Sigmoid colon (tissue), 4 donors: Measurements from ENCODE around the gene SCYGR4.

Experiments used
- EP300 ChIP-seq, 4 donors: sonication (generic); formaldehyde crosslinking; IDR thresholded peaks; one replicate each; pipeline ENCODE4 v1.6.1; 2017; ENCODE audit warnings: antibody characterized with exemption in 4 of 4
- POLR2A ChIP-seq, 2 donors: fragments of 450-650 bp; IDR thresholded peaks; one replicate each; pipeline ENCODE4 v1.6.1; 2016; ENCODE audit warnings: antibody characterized with exemption in 2 of 2, mild to moderate bottlenecking in 2 of 2, moderate library complexity in 2 of 2
- POLR2AphosphoS5 ChIP-seq, 4 donors: sonication (generic); formaldehyde crosslinking; IDR thresholded peaks; one replicate each; pipeline ENCODE4 v1.6.1; 2017; ENCODE audit warnings: antibody characterized with exemption in 4 of 4
- TF ChIP-seq, protein P1 (sequence below), 4 experiments: fragments of 450-650 bp in 3 of 4; fragments of 200-600 bp in 1 of 4; IDR thresholded peaks; one replicate each; pipeline ENCODE4 v1.5.1; 2016 to 2019; ENCODE audit warnings: antibody characterized with exemption in 4 of 4, mild to moderate bottlenecking in 3 of 4, moderate library complexity in 2 of 4

DNA sequence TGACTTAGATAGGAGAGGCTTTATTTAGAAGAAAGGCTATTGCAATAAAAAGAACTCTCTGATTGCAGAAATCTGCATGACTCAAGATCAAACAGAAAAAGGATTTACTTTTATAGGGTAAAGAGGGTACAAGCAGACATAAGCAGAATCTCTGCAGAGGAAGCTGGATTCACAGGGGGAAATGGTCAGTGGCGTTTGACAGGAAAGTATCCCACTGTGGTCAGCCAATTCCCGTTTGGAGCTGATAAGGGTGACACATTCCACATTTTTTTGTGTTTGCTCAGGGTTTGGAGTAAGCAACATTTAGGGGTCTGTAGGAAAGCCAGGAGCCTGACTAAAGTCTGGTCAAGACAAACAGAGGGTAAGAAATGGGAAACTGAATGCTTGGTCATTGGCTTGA is 25.4 kb downstream of the SCYGR4 start:
- TF ChIP-seq, protein P1, sequence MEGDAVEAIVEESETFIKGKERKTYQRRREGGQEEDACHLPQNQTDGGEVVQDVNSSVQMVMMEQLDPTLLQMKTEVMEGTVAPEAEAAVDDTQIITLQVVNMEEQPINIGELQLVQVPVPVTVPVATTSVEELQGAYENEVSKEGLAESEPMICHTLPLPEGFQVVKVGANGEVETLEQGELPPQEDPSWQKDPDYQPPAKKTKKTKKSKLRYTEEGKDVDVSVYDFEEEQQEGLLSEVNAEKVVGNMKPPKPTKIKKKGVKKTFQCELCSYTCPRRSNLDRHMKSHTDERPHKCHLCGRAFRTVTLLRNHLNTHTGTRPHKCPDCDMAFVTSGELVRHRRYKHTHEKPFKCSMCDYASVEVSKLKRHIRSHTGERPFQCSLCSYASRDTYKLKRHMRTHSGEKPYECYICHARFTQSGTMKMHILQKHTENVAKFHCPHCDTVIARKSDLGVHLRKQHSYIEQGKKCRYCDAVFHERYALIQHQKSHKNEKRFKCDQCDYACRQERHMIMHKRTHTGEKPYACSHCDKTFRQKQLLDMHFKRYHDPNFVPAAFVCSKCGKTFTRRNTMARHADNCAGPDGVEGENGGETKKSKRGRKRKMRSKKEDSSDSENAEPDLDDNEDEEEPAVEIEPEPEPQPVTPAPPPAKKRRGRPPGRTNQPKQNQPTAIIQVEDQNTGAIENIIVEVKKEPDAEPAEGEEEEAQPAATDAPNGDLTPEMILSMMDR (IDR thresholded peaks at IDR 0.05), result no peak
- TF ChIP-seq POLR2A (IDR thresholded peaks at IDR 0.05), result no peak
- TF ChIP-seq POLR2AphosphoS5 (IDR thresholded peaks at IDR 0.05), result no peak
- no peak for TF ChIP-seq EP300 (IDR thresholded peaks at IDR 0.05)
